SHP77 (cell line): ENCODE measurements around the gene DPP10.

Source experiments
- DNase-seq, 2 experiments: peaks; one replicate each; lab custom pipeline; 2025; lab: John Stamatoyannopoulos, UW

The DPP10 gene

DNA sequence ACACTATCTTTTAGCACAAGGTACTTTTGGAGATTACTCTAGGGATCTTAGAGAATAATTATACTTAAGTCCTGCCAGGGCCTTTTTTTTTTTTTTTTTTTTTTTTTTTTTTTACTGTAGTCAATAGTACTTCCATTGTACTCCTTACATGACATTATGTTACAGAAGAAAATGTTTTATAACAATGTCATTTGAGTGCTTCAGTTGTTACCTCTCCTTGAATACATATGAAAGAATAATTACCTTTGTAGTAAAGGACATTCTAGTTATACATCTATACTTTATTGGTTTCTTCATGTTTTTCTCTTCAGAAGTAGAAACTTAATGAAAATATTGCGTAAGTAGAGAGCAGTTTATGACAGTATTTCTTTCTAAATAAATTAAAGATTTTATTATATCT, 834.9 kb downstream of the DPP10 start:
- no peak for DNase-seq

DNA sequence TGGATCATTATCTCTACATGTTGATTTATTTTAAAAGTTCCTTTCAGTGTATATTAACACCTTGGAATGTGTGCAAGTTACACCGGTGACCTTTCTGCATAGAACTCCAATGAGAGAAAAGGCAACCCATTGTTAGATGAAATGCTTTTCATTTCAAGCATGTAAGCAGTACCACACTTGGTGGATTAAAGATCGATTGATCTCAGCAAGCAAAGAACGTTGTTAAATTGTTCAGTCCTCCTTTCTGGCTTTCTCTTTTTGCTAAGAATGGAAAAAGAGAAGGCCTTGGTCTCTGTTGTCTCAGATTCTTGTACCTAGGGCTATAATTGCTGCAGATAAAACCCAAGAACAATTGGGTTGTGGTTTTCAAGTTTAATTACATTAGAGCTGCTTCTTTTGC, 843.0 kb downstream of the DPP10 start:
- no peak for DNase-seq

DNA sequence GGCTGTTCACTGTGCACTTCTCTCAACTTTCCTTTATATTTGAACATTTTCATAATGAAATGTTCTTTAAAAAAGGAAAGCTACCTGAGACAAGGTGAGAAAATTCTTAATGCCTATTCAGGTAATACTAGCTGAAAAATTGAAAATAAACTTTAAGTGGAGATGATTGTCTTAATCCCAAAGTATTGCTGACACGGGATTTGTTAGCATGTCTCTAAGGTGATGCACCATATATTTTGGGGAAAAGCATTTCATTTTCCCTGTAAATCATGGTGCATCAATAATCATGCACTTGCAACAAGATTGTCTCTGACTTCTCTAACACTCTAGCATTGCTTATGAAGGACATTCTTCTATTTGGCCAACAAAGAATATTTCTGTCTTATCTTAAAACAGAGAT, 848.0 kb downstream of the DPP10 start:
- no peak for DNase-seq

GRCh38 chr2:115292742-115293141, 850.3 kb downstream of the DPP10 start:
- DNase-seq = no peak

GRCh38 chr2:115294999-115295398, 852.6 kb downstream of the DPP10 start:
- no peak for DNase-seq

GRCh38 chr2:115297056-115297455, 854.6 kb downstream of the DPP10 start:
- DNase-seq = no peak

GRCh38 chr2:115299199-115299598, 856.8 kb downstream of the DPP10 start:
- DNase-seq = no peak

- no peak for DNase-seq
Observed at GRCh38 chr2:115305712-115306111, 863.3 kb downstream of the DPP10 start.

- DNase-seq = no peak
Observed at GRCh38 chr2:115314119-115314518, 871.7 kb downstream of the DPP10 start.

GRCh38 chr2:115327061-115327460, 884.6 kb downstream of the DPP10 start:
- no peak for DNase-seq

- no peak for DNase-seq
Observed at GRCh38 chr2:115359550-115359949, 917.1 kb downstream of the DPP10 start.

GRCh38 chr2:115364093-115364492, 921.7 kb downstream of the DPP10 start:
- no peak for DNase-seq

- DNase-seq = no peak
Observed at GRCh38 chr2:115369400-115369799, 927.0 kb downstream of the DPP10 start.

- DNase-seq = no peak
Observed at GRCh38 chr2:115374981-115375380, 932.5 kb downstream of the DPP10 start.

DNA sequence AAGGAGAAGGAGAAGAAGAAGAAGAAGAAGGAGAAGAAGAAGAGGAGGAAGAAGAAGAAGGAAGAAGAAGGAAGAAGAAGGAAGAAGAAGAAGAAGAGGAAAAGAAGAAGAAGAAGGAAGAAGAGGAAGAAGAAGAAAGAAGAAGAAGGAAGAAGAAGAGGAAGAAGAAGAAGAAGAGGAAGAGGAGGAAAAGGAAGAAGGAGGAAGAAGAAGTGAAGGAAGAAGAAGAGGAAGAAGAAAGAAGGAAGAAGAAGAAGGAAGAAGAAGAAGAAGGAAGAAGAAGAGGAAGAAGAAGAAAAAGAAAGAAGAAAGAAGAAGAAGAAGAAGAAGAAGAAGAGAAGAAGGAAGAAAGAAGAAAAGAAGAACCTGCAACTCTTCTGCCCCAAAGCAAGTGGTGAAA, 942.0 kb downstream of the DPP10 start:
- DNase-seq = no peak

GRCh38 chr2:115386465-115386864, 944.0 kb downstream of the DPP10 start:
- no peak for DNase-seq

DNA sequence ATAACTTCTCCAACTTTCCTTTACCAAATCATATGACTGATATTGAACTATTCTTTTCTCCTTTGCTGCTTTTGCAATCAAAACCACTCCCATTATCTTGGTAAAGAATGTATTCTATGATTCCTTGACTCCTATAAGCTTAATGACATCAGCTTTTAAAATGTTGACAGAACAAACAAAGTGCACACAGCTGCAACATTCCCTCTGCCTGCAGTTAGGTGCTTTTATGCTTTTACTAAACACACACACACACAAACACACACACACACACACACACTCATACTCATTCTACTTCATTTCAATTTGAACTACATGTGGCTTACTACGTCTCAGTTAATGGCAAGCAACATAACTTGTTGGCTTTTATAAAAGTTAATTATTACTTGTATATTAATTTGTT, 946.6 kb downstream of the DPP10 start:
- peak in 1 of 2 experiments; percentile 1 for DNase-seq

DNA sequence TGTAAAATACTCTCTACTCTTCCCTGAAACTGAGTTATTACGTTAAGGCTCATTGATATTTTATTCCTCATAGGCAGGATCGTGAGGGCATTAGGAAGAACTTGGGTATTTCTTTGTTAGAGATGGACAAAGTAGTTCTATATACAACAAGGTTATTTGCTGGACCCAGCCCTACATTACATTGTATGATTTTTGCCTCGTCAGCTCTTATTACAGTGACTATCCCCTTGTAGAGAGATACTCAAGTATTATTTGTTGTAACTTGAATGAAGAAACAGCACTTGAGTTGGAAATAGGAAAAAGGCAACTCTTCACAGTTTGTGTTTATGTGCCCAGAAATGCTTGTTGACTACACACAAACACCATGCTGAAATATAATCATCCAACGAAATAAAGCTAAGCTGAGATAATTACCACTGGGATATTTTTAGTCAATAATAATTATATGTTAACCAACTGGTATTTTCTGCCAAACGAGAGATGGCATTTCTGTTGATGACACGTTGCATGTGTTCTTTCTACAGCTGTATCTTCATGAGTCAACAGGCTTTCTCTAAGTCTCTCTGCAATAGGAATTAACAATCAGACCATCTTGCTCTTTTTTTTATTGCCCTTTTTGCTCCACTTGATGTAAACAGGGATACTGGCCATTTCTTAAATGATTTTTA, 947.6 kb downstream of the DPP10 start:
- no peak for DNase-seq

GRCh38 chr2:115396579-115396978, 954.1 kb downstream of the DPP10 start:
- no peak for DNase-seq

DNA sequence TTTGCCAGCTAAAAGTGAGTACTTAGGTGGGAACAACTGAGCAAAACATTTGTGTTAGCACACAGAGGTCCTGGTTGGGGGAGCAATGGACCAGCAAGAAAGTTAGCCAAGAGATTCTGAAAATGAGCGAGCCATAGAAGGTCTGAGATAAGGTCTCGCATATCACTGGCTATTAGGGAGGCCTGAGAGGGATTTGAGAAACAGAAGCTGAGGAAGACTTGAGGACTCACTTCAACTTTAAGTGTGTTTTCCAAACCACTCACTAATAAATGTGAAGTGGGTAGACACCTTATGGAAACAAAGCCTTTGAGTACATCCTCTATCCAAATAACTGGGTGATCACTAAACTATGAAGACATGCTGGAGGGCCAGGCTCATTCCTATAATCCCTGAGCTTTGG, 958.5 kb downstream of the DPP10 start:
- no peak for DNase-seq

DNA sequence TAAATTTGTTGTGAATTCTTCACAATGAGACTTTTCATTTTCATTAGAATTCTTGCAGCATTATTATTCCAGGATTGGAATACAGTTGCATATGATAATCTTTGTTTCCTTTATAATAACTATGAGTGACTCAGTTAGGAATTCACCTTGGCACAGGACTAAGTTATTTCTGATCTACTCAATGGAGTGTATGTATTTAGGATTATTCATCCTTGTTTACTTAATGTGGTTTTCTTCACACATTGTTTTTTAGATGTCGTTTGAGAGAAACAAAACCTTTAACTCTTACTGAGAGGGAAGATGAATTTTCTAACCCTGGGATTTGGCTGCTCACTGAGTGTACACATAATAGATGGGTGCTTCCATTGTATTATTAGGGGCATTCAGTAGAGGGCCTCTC, 970.1 kb downstream of the DPP10 start:
- DNase-seq = no peak

DNA sequence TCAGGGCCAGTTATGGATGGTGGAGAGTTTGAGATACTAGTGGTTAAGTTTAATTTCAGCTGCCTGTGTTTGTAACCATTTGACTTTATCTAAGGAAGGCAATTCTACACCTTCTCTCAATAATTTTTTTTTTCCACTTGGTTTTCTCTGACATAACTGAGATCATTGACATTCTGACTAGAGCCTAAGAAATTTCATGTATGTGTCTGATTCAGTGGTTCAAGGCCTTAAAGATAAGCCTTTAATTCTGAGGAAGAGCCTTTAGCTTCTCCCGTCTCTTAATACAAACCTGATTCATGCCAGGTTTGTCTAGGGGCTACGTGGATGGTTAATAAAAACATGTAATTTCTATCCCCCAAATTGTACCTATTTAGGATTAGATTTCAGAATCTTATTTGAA, 971.4 kb downstream of the DPP10 start:
- DNase-seq = no peak

GRCh38 chr2:115414466-115414865, 972.0 kb downstream of the DPP10 start:
- DNase-seq = no peak

DNA sequence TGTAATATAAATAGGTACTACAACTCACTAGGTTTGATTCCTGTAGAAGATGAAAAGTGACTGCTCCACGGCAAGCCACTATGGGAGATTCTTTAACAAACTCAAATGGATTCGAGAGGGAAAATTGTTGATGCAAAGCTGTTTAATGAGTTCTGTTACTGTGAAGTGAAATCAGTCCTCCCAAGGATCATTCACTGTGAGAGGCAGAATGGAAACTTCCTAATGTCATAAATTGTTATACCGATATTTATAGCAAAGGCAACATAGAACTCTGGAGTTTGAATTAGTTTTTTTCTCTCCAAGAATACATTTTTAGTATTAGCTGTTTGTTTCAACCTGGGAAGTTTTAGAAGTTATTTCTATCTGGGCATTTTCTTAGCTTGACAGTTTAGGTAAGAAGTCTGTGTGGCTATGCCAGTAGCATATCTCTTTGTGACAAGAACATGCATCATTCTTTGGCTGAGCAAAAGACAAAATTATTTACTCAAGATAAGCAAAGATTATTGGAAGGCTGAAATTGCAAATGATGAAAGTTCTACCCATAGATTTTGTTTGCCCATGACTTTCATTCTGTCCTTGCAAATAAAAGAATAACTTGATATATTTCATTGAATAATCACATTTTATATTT, 979.7 kb downstream of the DPP10 start:
- DNase-seq = no peak
